Measurements from ENCODE around the gene PCDHA12. TPM values are rescaled to one million over a fixed set of nuclear protein-coding genes. Genes with fewer than 3 reads are reported as not detected.

The PCDHA12 gene
- total RNA-seq, result under 0.01 TPM in 1 of 2 replicates, not detected in the other

GRCh38 chr5:140875085-140876065 lies at the start of gene PCDHA12:
Gene PCDHA12 (plus strand): TSS chr5:140875308. CDS start chr5:140875473, 165 bp downstream.

DNA sequence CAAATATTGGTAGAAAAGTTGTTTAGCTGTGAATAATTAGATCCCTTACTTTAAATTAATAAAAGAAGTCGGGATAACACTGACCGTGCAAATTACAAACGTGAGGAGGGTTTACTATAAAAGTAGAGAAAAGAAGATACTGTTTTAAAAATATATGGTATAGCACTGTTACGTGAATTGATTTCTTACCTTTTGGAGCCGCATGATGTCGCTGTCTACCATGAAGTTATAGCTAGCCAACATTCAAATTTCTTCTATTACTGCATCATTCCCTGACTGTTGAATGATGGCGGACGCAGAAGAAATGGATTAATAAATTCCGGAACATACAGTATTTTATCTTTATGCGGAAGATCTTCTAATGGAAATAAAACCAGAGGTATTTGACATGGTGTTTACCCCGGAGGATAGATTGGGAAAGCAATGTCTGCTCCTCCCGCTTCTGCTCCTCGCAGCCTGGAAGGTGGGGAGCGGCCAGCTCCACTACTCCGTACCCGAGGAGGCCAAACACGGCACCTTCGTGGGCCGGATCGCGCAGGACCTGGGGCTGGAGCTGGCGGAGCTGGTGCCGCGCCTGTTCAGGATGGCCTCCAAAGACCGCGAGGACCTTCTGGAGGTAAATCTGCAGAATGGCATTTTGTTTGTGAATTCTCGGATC lies 47.3 kb upstream of the PCDHA12 start, which contains the start of gene PCDHA6:
PCDHA6 (plus strand) TSS at position 257 of the 658 bp plus-strand sequence; CDS start at position 389, 132 bp downstream.

GRCh38 chr5:140833993-140834392 lies 41.1 kb upstream of the PCDHA12 start, which contains the start of gene PCDHA7:
Gene PCDHA7 (plus strand): TSS chr5:140834269. CDS start chr5:140834384, 115 bp downstream.

DNA sequence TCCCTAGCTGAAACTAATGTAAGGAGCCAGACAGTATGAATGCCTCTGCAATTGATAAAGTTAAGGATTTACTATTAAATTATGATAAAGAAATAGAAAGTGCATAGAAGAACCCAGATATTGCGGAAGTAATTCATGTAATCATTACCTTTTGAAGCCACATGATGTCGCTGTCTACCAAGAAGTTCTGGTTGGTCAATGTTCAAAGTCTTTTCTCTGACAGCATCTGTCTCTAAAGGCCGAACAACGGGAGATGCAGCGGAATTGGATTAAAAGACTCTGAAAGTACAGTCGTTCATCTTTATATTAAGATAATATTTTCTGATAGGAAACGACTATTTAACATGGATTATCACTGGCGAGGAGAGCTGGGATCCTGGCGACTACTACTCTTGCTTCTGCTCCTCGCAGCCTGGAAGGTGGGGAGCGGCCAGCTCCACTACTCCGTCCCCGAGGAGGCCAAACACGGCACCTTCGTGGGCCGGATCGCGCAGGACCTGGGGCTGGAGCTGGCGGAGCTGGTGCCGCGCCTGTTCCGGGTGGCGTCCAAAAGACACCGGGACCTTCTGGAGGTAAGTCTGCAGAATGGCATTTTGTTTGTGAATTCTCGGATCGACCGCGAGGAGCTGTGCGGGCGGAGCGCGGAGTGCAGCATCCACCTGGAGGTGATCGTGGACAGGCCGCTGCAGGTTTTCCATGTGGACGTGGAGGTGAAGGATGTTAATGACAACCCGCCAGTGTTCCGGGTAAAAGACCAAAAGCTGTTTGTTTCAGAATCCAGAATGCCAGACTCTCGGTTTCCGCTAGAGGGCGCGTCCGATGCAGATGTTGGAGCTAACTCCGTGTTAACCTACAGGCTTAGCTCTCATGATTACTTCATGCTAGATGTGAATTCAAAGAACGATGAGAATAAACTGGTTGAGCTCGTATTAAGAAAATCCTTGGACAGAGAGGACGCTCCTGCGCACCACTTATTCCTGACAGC lies 33.8 kb upstream of the PCDHA12 start, which contains the start of gene PCDHA8:
PCDHA8 (plus strand) TSS at position 210 of the 985 bp plus-strand sequence; CDS start at position 345, 135 bp downstream.

DNA sequence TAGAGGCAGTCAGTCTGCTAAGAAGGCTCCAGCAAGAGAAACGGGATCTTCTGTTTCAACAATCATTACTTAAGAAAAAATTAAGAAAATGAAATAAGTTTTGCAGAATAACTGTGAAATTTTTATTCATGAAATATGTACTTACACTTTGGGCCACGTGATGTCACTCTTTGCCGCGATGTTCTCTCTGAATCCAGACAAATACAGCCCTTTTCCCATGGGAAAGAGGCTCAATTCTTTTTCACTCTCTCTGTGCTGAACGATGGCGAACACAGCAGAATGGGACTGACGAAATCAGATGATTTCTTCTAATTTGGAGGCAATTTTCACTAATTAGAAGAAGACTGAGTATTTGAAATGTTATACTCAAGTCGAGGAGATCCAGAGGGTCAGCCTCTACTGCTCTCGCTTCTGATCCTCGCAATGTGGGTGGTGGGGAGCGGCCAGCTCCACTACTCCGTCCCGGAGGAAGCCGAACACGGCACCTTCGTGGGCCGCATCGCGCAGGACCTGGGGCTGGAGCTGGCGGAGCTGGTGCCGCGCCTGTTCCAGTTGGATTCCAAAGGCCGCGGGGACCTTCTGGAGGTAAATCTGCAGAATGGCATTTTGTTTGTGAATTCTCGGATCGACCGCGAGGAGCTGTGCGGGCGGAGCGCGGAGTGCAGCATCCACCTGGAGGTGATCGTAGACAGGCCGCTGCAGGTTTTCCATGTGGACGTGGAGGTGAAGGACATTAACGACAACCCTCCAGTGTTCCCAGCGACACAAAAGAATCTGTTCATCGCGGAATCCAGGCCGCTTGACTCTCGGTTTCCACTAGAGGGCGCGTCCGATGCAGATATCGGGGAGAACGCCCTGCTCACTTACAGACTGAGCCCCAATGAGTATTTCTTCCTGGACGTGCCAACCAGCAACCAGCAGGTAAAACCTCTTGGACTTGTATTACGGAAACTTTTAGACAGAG lies 26.7 kb upstream of the PCDHA12 start, which contains the start of gene PCDHA9:
PCDHA9 (plus strand) TSS at position 244 of the 964 bp plus-strand sequence; CDS start at position 358, 114 bp downstream.

DNA sequence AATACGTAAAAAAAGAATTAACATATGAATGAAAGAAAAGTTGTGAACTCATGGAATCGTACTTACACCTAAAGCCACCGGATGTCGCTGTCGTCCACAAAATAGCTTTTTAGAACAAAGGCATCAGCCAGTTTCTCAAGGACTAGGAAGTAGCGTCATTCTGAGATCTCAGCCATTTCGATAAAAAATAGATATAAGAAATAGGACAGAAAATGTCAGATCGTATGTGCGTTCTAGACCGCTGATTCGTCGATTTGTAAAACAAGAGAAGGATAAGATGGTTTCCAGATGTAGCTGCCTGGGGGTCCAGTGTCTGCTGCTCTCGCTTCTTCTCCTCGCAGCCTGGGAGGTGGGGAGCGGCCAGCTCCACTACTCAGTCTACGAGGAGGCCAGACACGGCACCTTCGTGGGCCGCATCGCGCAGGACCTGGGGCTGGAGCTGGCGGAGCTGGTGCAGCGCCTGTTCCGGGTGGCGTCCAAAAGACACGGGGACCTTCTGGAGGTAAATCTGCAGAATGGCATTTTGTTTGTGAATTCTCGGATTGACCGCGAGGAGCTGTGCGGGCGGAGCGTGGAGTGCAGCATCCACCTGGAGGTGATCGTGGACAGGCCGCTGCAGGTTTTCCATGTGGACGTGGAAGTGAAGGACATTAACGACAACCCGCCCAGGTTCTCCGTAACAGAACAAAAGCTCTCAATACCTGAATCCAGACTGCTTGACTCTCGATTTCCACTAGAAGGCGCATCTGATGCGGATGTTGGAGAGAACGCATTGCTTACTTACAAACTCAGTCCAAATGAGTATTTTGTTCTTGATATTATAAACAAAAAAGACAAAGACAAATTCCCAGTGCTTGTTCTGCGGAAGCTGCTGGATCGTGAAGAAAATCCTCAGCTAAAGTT lies 19.1 kb upstream of the PCDHA12 start, which contains the start of gene PCDHA10:
PCDHA10 (plus strand) TSS at position 126 of the 903 bp plus-strand sequence; CDS start at position 278, 152 bp downstream.

GRCh38 chr5:140868721-140869554 lies 6.2 kb upstream of the PCDHA12 start, which contains the start of gene PCDHA11:
Gene PCDHA11 (plus strand): TSS chr5:140868957. CDS start chr5:140869104, 147 bp downstream.

GRCh38 chr5:140881889-140882590 lies 6.9 kb downstream of the PCDHA12 start, which contains the start of gene PCDHA13:
Gene PCDHA13 (plus strand): TSS chr5:140882124. CDS start chr5:140882269, 145 bp downstream.

GRCh38 chr5:140925806-140926442 lies 50.8 kb downstream of the PCDHA12 start, which contains the start of gene PCDHAC1:
Gene PCDHAC1 (plus strand): TSS chr5:140926299. CDS start chr5:140926893, 594 bp downstream.

Other genes starting within 250 kb of the PCDHA12 start
- gene CD14, start 242.1 kb upstream of the PCDHA12 start, total RNA-seq, result 0.44 and 0.50 TPM in 2 replicates
- gene TMCO6, start 235.9 kb upstream of the PCDHA12 start, total RNA-seq, result 9.3 and 12.5 TPM in 2 replicates
- 45.8 and 46.8 TPM in 2 replicates for gene NDUFA2, start 227.7 kb upstream of the PCDHA12 start, total RNA-seq
- gene IK, start 227.5 kb upstream of the PCDHA12 start, total RNA-seq, result 93.3 and 136 TPM in 2 replicates
- gene WDR55, start 210.4 kb upstream of the PCDHA12 start, total RNA-seq, result 34.9 and 36.7 TPM in 2 replicates
- 0.17 and 0.29 TPM in 2 replicates for gene DND1, start 201.7 kb upstream of the PCDHA12 start, total RNA-seq
- 70.6 and 73.6 TPM in 2 replicates for gene HARS1, start 183.9 kb upstream of the PCDHA12 start, total RNA-seq
- 32.7 and 40.9 TPM in 2 replicates for gene HARS2, start 183.9 kb upstream of the PCDHA12 start, total RNA-seq
- 51.1 and 72.0 TPM in 2 replicates for gene ZMAT2, start 174.9 kb upstream of the PCDHA12 start, total RNA-seq
- under 0.01 TPM in 1 of 2 replicates, not detected in the other for gene PCDHA1, start 89.2 kb upstream of the PCDHA12 start, total RNA-seq
- 0.17 TPM in 1 of 2 replicates, not detected in the other for gene PCDHA2, start 80.5 kb upstream of the PCDHA12 start, total RNA-seq
- 0.15 and 0.17 TPM in 2 replicates for gene PCDHA3, start 74.3 kb upstream of the PCDHA12 start, total RNA-seq
- 0.29 and 0.33 TPM in 2 replicates for gene PCDHA4, start 68.2 kb upstream of the PCDHA12 start, total RNA-seq
- gene PCDHA5, start 53.7 kb upstream of the PCDHA12 start, total RNA-seq, result under 0.01 TPM in 1 of 2 replicates, not detected in the other
- gene PCDHA6, start 47.3 kb upstream of the PCDHA12 start, total RNA-seq, result 0.44 and 0.50 TPM in 2 replicates
- 0.29 and 0.66 TPM in 2 replicates for gene PCDHA7, start 41.0 kb upstream of the PCDHA12 start, total RNA-seq
- under 0.01 and 0.15 TPM in 2 replicates for gene PCDHA8, start 34.1 kb upstream of the PCDHA12 start, total RNA-seq
- under 0.01 TPM in 2 replicates for gene PCDHA9, start 26.9 kb upstream of the PCDHA12 start, total RNA-seq
- gene PCDHA10, start 19.4 kb upstream of the PCDHA12 start, total RNA-seq, result under 0.01 and 0.17 TPM in 2 replicates
- gene PCDHA11, start 6.4 kb upstream of the PCDHA12 start, total RNA-seq, result 0.29 and 0.50 TPM in 2 replicates
- under 0.01 TPM in 2 replicates for gene PCDHA13, start 6.8 kb downstream of the PCDHA12 start, total RNA-seq
- gene PCDHAC1, start 51.0 kb downstream of the PCDHA12 start, total RNA-seq, result under 0.01 TPM in 2 replicates
- gene PCDHAC2, start 91.2 kb downstream of the PCDHA12 start, total RNA-seq, result under 0.01 TPM in 1 of 2 replicates, not detected in the other
- gene PCDHB1, start 176.1 kb downstream of the PCDHA12 start, total RNA-seq, result not detected in 2 replicates
- gene PCDHB2, start 219.3 kb downstream of the PCDHA12 start, total RNA-seq, result 0.58 and 3.0 TPM in 2 replicates
- gene PCDHB3, start 225.2 kb downstream of the PCDHA12 start, total RNA-seq, result 0.29 and 0.50 TPM in 2 replicates
- gene PCDHB4, start 246.5 kb downstream of the PCDHA12 start, total RNA-seq, result 0.15 and 0.17 TPM in 2 replicates